GM18507 (cell line): Measurements from ENCODE around the gene RGN.
A peak's percentile ranks its signal among the peaks of the same experiment; 100 is the strongest.
"Not testable (repeated sequence)": the region's sequence is repeated elsewhere in the genome, so short reads cannot be mapped to it uniquely, and the experiment has no call there.

ENCODE experiments used
- DNase-seq: peaks from one replicate; pipeline ENCODE4 v3.0.0; 2011; ENCODE audit warnings: low read depth; ENCODE audit not compliant: insufficient read length; ENCODE audit errors: extremely low spot score
- FAIRE-seq: peaks from 2 replicates; lab custom pipeline; 2011; peaks lifted over from hg19 to GRCh38; lab: Jason Lieb, UNC

Gene RGN

GRCh38 chrX:47112316-47112954 is 34.2 kb downstream of the RGN start:
- DNase-seq (no peak), FAIRE-seq (no peak)

GRCh38 chrX:47116551-47117110 is 38.4 kb downstream of the RGN start:
- not testable (repeated sequence) for DNase-seq
- FAIRE-seq: peak; percentile 21

GRCh38 chrX:47124466-47124865 is 46.2 kb downstream of the RGN start:
- DNase-seq, FAIRE-seq: not testable (repeated sequence)

- peak; percentile 97 for FAIRE-seq
- peak; percentile 64 for DNase-seq
Measured at GRCh38 chrX:47129157-47129898, 51.1 kb downstream of the RGN start.

GRCh38 chrX:47129899-47130358 is 51.7 kb downstream of the RGN start:
- FAIRE-seq: no peak

GRCh38 chrX:47133493-47133892 is 55.2 kb downstream of the RGN start:
- no peak for DNase-seq
- no peak for FAIRE-seq

More at GRCh38 chrX:47129899-47130358, 51.7 kb downstream of the RGN start:
- DNase-seq: no peak

- not testable (repeated sequence) for DNase-seq, FAIRE-seq
Measured at GRCh38 chrX:47135650-47136049, 57.4 kb downstream of the RGN start.

GRCh38 chrX:47138171-47138570 is 59.9 kb downstream of the RGN start:
- no peak for DNase-seq
- FAIRE-seq: no peak
